Measurements from ENCODE around the gene OVCA2.

OVCA2 gene

DNA sequence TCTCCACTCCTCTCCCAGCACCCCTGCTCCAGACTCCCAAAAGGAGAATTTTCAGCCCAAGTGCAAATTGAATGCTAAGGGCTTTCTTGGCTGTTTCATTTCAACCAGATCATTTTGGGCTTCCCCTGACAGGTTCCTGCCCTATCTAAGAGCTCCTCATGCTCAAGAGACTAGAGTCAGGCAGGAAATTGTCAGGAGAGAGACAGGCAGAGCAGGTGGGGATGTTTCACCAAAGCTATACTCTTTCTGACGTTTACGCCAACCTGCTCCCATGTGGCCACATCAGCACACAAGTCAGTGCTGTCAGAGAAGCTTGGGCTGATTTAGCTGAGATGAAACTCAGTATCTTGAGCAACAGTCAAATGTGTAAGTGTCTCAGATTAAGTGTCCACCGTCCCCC, 44.5 kb downstream of the OVCA2 start:
- no peak for DNase-seq (ENCODE audit: low read depth)

DNA sequence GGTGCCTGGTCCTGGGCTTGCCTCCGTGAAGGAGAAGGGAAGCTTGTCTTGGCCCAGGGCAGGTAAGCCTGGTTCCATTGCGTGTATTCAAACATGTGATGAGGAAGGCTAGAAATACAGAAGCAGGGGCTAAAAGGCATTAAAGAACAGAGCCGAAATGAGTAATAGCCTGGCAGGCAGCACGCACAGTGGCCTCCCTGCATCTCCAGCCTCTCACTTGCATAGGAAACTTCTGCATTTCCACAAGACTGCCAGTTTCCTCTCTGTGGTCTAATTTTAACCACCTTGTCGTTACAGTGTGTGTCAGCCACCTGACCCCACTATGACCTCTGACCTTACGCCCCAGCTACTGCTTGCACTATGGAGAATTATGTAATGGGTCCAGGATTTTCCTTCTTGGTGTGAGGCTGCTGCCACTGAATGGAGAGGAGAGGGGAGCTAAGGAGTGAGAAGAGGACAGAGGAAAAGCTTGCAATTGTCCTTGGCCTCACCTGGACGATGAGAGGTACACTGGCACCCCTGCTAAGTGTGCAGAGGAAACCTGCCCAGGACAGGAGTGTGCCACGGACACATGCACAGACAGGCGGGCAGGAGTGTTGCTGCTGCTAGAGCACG, 45.9 kb downstream of the OVCA2 start:
- DNase-seq (ENCODE audit: low read depth) = peak; percentile 32

DNA sequence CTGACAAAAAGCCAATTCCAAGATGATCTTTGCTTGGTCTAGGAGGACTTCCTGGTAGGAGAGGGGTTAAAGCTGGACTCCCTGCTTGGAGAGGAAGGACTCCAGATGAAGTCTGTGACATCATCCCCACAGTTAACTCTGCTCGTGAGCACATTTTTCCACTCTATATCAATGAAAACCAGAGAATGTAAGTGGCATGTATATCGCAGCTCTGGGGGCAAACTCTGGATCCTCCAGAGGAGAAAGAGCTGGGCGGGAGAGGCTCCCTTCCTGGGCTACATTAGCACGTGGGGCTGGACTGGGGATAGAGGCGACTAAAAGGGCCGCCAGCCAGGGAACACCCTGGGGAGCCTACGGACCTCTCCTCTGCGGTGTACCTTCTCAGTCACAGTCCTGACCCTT, 47.2 kb downstream of the OVCA2 start:
- no peak for DNase-seq (ENCODE audit: low read depth)

DNA sequence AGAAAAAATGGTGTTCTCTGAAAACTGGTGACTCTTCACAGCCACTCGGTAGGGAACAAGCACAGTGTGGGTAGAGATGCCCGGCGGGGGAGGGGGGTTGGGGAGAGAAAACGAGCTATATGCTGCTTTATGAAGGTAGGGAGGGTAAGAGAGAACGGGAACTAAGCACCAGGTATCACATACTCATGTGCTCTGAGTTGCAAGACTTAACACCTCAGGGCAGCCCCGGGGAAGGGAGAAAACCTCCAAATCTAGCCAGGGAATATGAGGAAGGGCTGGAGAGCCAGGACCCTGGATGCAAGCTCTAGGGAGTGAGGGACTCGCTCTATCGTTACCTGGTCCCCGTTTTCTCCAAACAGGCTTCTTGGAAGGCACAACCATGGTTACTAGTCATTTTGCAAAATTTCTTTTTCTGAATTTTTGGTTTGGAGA, 48.4 kb downstream of the OVCA2 start:
- DNase-seq (ENCODE audit: low read depth) = no peak

DNA sequence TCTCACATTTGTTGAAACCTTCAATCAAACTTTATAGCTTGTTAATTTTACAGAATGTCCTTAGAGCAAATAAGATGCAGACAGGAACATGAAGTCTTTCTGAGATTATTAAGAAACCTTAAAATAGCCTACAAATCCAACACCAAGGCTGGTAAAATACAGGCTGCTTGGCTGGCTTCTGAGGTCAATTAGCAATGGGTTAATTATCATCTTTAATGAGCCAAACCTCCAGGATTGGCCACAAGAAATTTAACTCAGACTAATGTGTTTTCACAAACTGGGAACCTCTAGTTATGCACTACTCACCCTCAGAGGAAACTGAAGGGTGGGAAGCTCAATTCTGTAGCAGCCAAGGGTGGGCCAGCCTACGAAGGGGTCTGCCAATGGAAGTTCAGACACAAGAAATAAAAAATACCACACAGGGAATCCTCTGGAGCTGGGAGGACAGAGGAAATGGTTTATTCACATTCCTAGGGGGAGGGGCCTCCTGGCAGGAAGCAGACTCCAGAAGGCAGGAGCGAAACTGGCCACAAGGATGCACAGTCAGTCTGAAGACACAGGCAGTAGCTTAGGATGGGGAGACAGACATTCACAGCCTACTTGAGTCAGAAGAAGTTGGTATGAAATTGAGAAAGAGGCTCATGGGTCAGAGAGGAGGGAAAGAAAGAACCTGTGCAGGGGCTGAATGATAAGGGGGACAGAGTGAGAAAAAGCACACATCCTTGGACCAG, 49.1 kb downstream of the OVCA2 start:
- DNase-seq (ENCODE audit: low read depth) = no peak

DNA sequence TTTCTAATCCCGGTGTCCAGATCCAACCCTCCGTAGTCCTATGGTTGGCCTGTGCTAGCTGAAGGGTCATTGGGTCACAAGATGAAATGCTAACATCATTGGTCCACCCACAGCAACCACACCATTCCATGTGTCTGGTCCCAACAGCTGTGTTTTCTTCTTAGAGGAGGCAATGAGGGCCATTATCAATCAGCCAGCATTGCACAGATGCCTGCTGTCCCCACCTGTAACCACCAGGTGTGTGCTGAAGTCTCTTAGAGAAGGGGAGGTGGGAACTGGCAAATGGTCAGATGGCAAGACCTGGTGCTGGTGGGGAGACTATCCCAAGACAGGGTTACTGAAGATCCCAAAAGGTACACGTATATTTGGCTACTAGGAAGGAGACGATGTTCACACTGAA, 50.4 kb downstream of the OVCA2 start:
- DNase-seq (ENCODE audit: low read depth) = no peak

All from activated gamma-delta T cell treated with anti-CD3 and anti-CD28 coated beads, Interleukin-2, amount 50 U/mL, for 16 hours (primary cell).